Measurements from ENCODE around the gene CCDC149.

The CCDC149 gene

DNA sequence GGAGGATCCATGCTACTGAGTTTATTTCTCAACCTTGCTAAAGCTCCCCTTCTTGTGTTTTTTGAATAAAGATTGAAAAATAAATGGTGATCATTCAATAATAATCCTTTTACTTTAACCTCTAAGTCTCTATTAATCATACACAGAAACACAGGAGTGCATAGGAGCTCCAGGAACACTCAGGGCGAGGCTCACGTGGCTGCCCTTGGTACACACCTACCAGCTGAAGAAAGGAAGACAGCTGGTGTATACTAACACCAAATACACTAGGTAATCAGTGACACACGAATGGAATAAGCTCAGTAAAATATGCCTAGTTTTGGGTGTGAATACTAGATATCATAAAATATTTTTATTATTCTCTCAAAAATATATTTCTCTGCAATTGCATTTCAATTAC lies 26.2 kb downstream of the CCDC149 start:
- H3K27ac Mint-ChIP-seq, result no peak overlapping the region
- H3K27me3 Mint-ChIP-seq (ENCODE audit: low read depth), result peaks cover 4% of the 10 kb centered on the region
- no peaks in the 10 kb centered on the region for H3K9me3 Mint-ChIP-seq
- H3K4me1 Mint-ChIP-seq, result peaks cover 22% of the 10 kb centered on the region
- TF ChIP-seq, protein P1, sequence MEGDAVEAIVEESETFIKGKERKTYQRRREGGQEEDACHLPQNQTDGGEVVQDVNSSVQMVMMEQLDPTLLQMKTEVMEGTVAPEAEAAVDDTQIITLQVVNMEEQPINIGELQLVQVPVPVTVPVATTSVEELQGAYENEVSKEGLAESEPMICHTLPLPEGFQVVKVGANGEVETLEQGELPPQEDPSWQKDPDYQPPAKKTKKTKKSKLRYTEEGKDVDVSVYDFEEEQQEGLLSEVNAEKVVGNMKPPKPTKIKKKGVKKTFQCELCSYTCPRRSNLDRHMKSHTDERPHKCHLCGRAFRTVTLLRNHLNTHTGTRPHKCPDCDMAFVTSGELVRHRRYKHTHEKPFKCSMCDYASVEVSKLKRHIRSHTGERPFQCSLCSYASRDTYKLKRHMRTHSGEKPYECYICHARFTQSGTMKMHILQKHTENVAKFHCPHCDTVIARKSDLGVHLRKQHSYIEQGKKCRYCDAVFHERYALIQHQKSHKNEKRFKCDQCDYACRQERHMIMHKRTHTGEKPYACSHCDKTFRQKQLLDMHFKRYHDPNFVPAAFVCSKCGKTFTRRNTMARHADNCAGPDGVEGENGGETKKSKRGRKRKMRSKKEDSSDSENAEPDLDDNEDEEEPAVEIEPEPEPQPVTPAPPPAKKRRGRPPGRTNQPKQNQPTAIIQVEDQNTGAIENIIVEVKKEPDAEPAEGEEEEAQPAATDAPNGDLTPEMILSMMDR (IDR thresholded peaks at IDR 0.05; ENCODE audit: unreplicated experiment in 3 of 3), result no peak
- H3K36me3 Mint-ChIP-seq (ENCODE audit: low read depth), result no peaks in the 10 kb centered on the region
- no peak overlapping the region for H3K4me3 Mint-ChIP-seq

DNA sequence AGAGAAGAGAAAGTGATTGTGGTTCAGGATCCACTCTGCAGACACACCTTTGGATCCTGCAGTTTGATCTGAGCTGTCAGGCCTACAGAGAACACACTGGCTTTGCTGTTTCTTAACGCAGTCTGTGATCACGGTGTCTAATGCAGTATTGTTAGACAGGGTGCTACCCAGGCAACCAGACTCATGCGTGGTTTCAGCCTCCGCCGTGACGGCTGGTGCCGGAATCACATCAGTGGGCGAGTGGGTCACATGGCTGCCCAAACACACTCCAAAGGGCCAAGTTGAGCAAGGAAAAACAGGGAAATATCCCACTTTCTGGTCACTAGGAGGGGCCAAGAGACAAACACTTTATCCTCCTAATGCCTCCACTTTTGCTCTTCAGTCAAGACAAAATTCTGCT lies 27.5 kb downstream of the CCDC149 start:
- TF ChIP-seq, protein P1 (IDR thresholded peaks at IDR 0.05; ENCODE audit: unreplicated experiment in 3 of 3), result no peak
- Mint-ChIP-seq H3K27ac (no peak overlapping the region), H3K27me3 (ENCODE audit: low read depth) (peaks cover 3% of the 10 kb centered on the region), H3K4me3 (no peak overlapping the region), H3K4me1 (peaks cover 22% of the 10 kb centered on the region), H3K36me3 (ENCODE audit: low read depth) (no peaks in the 10 kb centered on the region), H3K9me3 (no peaks in the 10 kb centered on the region)

DNA sequence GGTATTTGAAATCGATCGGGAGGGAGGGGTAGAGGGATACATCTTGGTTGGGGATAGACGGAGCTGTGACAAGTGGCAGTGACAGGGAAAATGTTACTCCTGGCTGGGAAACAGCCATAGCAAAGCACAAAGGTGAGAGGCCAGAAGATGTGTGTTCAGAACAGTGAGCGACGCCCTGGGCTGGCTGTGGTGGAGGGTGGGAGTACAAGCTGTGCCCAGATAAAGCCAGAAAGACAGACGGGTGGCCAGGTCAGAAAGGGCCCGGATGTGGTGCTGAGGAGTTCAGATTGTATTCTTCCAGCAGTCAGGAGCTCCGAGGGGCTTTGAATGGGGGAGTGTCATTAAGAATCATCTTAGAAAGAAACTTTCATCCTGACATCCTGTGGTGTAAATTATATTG lies 27.9 kb downstream of the CCDC149 start:
- no peak overlapping the region for H3K27ac Mint-ChIP-seq
- TF ChIP-seq, protein P1 (IDR thresholded peaks at IDR 0.05; ENCODE audit: unreplicated experiment in 3 of 3), result no peak
- no peak overlapping the region for H3K4me3 Mint-ChIP-seq

DNA sequence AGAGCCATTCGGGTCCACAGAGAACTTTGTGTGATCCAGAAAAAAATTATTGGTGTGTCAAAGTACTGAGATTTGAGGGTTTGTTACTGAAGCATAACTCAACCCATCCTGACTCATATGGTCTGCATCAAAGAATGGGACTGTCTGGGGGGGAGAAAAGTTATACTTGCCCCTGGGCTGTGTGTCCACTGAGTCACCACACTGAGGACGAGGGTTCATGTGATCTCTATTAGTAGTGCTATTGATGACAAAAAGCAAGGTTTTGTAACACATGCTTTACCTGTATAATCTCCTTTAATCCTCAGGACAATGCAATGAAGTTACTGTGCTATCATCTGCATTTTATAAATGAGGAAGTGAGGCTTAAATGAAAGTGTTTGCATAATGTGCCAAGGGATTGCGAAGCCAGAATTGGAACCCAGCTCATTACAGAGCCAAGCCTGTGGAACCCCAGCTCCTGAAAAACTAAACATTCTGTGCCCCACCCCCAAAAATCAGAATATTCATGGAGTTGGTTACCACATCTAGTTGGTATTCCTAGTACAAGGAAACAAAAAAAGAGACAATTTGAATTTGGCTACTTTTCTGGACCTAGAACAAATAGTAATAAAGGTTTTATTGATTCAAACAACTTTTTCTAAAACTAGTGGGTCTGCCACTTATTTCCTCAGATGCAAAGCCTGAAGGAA lies 31.2 kb downstream of the CCDC149 start:
- Mint-ChIP-seq H3K27ac (peak overlapping the region in 1 of 3 experiments; percentile 75), H3K36me3 (ENCODE audit: low read depth) (peaks cover under 1% of the 10 kb centered on the region), H3K9me3 (no peaks in the 10 kb centered on the region), H3K4me3 (no peak overlapping the region), H3K4me1 (peaks cover 22% of the 10 kb centered on the region), H3K27me3 (ENCODE audit: low read depth) (peaks cover 3% of the 10 kb centered on the region)
- TF ChIP-seq, protein P1 (IDR thresholded peaks at IDR 0.05; ENCODE audit: unreplicated experiment in 3 of 3), result no peak

More for the DNA sequence above, 27.9 kb downstream of the CCDC149 start:
- Mint-ChIP-seq H3K4me1 (peaks cover 22% of the 10 kb centered on the region), H3K36me3 (ENCODE audit: low read depth) (no peaks in the 10 kb centered on the region), H3K9me3 (no peaks in the 10 kb centered on the region), H3K27me3 (ENCODE audit: low read depth) (peaks cover 3% of the 10 kb centered on the region)

DNA sequence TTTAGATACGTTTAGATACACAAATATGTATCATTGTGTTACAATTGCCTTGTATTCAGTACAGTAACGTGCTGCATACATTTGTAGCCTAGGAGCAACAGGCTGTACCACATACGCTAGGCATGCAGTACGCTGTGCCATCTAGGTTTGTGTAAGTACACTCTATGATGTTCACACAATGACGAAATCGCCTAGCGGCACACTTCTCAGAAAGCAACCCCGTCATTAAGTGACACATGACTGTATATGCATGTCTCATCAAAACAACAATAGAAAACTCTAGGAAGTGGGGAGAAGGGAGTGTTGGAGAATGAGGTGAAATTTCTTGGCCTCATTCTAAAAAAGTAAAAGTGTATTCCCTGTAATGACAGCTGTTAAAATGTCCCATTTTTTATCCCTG lies 32.7 kb downstream of the CCDC149 start:
- Mint-ChIP-seq H3K4me1 (peaks cover 17% of the 10 kb centered on the region), H3K9me3 (no peaks in the 10 kb centered on the region), H3K36me3 (ENCODE audit: low read depth) (peaks cover 3% of the 10 kb centered on the region), H3K27me3 (ENCODE audit: low read depth) (peaks cover 3% of the 10 kb centered on the region), H3K27ac (no peak overlapping the region), H3K4me3 (no peak overlapping the region)
- TF ChIP-seq, protein P1 (IDR thresholded peaks at IDR 0.05; ENCODE audit: unreplicated experiment in 3 of 3), result no peak

DNA sequence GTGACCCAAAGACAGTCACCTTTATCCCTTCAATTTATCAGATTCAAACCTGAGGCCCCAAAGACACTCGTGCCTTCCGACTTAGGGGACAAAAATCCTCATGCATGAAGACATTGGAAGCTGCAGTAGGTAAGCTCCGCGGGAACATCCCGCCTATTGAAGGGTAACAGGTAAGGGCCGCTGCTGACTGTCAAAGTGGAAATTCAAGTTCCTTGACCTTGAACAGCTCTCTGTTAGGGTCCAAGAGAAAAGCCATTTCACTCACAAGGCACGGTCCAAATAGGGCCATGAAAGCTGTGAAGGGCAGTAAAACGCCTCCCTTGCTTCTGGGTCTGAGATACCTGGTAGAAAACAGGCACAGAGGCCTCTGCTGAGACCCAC lies 34.2 kb downstream of the CCDC149 start:
- Mint-ChIP-seq H3K27ac (peak overlapping the region in 1 of 3 experiments; percentile 63), H3K4me1 (peaks cover 10% of the 10 kb centered on the region), H3K27me3 (ENCODE audit: low read depth) (peaks cover 3% of the 10 kb centered on the region), H3K36me3 (ENCODE audit: low read depth) (peaks cover 8% of the 10 kb centered on the region), H3K9me3 (no peaks in the 10 kb centered on the region), H3K4me3 (no peak overlapping the region)
- TF ChIP-seq, protein P1 (IDR thresholded peaks at IDR 0.05; ENCODE audit: unreplicated experiment in 3 of 3), result no peak
